Measurements from ENCODE around the gene KPNA2.
"Not testable (repeated sequence)": the region's sequence is repeated elsewhere in the genome, so short reads cannot be mapped to it uniquely, and the experiment has no call there.

The KPNA2 gene

DNA sequence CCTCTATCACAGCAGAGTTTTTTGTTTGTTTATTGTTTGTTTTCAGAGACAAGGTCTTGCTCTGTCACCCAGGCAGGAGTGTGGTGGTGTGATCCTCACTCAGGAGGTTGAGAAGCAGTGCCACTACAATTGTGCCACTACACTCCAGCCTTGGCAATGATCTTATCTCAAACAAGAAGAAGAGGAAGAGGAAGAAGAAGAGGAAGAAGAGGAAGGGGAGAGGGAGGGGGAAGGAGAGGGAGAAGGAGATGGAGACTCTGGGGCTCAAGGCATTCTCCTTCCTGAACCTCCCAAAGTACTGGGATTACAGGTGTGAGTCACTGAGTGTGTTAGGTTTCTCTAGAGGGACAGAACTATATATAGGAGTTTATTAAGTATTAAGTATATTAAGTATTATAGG lies 22.1 kb upstream of the KPNA2 start:
- Histone ChIP-seq H3K4me3 (no peak overlapping the region), H3K27ac (no peak overlapping the region)
- no peak for DNase-seq (ENCODE audit: low spot score)
- TF ChIP-seq, protein P1, sequence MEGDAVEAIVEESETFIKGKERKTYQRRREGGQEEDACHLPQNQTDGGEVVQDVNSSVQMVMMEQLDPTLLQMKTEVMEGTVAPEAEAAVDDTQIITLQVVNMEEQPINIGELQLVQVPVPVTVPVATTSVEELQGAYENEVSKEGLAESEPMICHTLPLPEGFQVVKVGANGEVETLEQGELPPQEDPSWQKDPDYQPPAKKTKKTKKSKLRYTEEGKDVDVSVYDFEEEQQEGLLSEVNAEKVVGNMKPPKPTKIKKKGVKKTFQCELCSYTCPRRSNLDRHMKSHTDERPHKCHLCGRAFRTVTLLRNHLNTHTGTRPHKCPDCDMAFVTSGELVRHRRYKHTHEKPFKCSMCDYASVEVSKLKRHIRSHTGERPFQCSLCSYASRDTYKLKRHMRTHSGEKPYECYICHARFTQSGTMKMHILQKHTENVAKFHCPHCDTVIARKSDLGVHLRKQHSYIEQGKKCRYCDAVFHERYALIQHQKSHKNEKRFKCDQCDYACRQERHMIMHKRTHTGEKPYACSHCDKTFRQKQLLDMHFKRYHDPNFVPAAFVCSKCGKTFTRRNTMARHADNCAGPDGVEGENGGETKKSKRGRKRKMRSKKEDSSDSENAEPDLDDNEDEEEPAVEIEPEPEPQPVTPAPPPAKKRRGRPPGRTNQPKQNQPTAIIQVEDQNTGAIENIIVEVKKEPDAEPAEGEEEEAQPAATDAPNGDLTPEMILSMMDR (IDR thresholded peaks at IDR 0.05) = no peak

DNA sequence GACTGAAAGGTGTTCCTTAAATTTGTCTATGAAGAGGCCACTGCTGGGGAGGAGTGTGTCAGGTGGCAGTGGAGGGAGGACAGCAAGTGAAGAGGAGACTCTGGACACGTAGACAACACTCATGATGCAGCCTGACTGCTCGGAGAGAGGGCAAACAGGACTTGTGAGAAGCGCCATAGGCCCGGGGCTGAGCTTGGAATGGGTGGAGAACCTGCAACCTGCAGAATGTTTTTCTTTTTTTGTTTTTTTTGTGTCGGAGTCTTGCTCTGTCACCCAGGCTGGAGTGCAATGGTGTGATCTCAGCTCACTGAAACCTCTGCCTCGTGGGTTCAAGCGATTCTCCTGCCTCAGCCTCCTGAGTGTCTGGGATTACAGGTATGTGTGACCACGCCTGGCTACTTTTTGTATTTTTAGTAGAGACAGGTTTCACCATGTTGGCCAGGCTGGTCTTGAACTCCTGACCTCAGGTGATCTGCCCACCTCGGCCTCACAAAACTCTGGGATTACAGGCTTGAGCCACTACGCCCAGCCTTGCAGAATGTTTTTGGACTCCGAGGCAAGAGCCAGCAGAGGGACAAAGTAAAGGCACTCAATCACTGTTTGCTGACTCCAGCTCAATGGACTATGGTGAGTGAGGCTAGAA lies 20.3 kb upstream of the KPNA2 start:
- DNase-seq (ENCODE audit: low spot score) = no peak
- TF ChIP-seq, protein P1 (IDR thresholded peaks at IDR 0.05) = no peak
- no peak overlapping the region for H3K4me3 ChIP-seq
- H3K27ac ChIP-seq = no peak overlapping the region

DNA sequence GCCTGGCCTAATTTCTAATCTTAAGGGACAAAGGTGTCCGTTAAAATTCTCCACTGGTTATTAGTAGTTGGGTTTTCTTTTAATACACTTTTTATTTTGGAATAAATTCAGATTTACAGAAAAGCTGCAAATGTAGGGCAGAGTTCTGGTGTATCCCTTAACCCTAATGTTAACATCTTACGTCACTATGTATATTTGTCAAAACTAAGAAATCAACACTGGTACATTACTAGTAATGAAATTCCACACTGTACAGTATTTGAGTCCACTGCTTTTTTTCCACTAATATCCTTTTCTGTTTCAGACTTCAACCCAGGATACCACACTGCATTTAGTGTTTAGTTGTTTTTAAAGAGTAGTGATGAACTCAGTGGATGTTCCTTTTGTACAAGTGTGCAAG lies 18.7 kb upstream of the KPNA2 start:
- Histone ChIP-seq H3K27ac (no peak overlapping the region), H3K4me3 (no peak overlapping the region)
- TF ChIP-seq, protein P1 (IDR thresholded peaks at IDR 0.05) = no peak
- DNase-seq (ENCODE audit: low spot score) = no peak

DNA sequence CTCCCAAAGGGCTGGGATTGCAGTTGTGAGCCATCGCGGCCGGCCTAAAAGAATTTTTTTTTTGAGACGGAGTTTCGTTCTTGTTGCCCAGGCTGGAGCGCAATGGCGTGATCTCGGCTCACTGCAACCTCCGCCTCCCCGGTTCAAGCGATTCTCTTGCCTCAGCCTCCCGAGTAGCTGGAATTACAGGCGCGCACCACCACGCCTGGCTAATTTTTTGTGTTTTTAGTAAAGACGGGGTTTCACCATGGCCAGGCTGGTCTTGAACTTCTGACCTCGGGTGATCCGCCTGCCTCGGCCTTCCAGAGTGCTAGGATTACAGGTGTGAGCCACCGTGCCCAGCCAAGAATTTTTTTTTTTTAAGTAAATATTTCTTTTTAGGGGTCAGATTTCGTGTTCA lies 17.0 kb upstream of the KPNA2 start:
- DNase-seq (ENCODE audit: low spot score); H3K4me3 ChIP-seq; H3K27ac ChIP-seq: not testable (repeated sequence)

DNA sequence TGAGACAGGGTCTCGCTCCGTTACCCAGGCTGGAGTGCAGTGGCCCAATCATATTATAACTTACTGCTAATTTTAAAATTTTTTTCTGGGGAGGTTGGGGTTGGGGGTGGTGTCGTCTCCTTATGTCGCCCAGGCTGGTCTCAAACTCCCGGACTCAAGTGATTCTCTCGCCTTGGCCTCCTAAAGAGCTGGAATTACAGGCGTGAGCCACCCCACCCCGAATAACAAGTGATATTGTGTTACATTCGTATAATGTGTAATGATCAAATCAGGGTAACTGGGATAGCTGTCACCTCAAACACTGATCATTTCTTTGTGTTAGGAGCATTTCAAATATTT lies 16.2 kb upstream of the KPNA2 start:
- peak overlapping the region; percentile 74 for H3K4me3 ChIP-seq
- no peak overlapping the region for H3K27ac ChIP-seq
- TF ChIP-seq, protein P1 (IDR thresholded peaks at IDR 0.05) = no peak
- DNase-seq (ENCODE audit: low spot score) = no peak

DNA sequence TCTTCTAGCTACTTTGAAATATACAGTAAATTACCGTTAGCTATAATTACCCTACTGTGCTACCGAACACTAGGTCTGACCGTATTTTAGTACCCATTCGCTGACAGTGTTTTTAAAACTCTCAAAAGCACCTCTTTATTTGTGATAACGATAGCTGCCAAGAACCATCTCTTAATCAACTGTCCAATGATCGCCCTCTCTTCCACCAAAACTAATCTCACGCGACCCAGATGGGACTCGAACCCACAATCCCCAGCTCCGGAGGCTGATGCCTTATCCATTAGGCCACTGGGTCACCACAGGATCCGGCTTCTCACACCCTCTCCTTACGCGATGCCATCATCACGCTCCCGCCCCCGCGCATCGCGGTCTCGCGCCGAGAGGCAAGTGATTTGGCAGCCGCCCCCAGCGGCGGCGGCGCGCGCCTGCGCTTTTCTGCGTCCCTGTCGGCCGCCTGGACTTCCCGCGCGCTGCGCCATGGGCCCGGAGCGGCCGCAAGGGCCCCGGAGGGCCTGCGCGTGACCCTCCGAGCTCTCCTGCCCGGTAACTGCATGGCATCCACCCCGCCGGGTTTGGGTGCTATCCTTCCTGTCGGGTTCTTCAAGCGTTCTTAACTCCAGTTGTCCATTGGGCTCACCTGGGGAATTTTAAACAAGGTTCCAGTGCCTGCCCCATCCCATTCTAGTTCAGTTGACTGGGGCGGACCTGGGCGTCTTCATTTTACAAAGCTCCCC lies 15.7 kb upstream of the KPNA2 start:
- TF ChIP-seq, protein P1 (IDR thresholded peaks at IDR 0.05) = peak; percentile 42
- H3K4me3 ChIP-seq = peak overlapping the region; percentile 74
- peak overlapping the region; percentile 67 to 84 for H3K27ac ChIP-seq
- peak; percentile 97 for DNase-seq (ENCODE audit: low spot score)

DNA sequence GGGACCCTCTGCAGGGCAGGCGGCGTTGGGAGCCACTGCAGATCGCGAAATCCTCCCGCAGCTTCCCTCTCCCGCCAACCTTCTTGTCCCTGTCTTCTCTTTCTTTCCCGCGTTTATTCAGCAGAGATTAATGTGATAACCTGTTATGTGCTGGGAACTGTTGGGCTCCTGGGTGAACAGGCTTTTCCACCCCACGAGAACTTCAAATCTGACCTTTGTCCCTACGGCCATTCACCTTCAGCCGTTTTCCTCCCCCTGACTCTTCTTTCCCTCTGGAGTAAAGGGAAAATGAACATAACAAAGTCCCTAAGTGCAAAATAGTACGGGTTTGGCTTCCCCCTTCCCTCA lies 15.2 kb upstream of the KPNA2 start:
- Histone ChIP-seq H3K27ac (peak overlapping the region; percentile 67 to 84), H3K4me3 (peak overlapping the region; percentile 74)
- TF ChIP-seq, protein P1 (IDR thresholded peaks at IDR 0.05) = no peak
- DNase-seq (ENCODE audit: low spot score) = no peak

DNA sequence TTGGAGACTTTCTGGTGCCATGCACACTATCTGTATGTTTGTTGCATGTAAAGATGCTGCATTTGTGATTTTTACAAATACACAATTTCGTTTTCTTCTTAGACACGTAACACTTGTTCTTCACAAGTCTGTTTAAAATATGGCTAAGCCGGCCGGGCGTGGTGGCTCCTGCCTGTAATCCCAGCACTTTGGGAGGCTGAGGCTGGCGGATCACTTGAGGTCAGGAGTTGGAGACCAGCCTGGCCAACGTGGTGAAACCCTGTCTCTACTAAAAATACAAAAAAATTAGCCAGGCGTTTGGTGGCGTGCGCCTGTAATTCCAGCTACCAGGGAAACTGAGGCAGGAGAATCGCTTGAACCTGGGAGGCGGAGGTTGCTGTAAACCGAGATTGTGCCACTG lies 14.7 kb upstream of the KPNA2 start:
- H3K4me3 ChIP-seq = peak overlapping the region; percentile 74
- H3K27ac ChIP-seq = peak overlapping the region in 1 of 2 donors; percentile 84
- DNase-seq (ENCODE audit: low spot score) = not testable (repeated sequence)
